ENCODE results near the gene DLX3. TPM values are rescaled to one million over a fixed set of nuclear protein-coding genes. Genes with fewer than 3 reads are reported as not detected.

DLX3 gene
- polyA plus RNA-seq, 1 donor from 2014 or later: not detected

GRCh38 chr17:49992191-49992932 lies 2.7 kb downstream of the DLX3 start:
- H3K27me3 ChIP-seq (ENCODE audit: insufficient read depth, low read depth, low read length): peaks cover 68% of the 10 kb centered on the region
- no peak for TF ChIP-seq SMC3 (conservative IDR thresholded peaks at IDR 0.05; ENCODE audit: poor library complexity)
- no peak for TF ChIP-seq POLR2AphosphoS5 (IDR thresholded peaks at IDR 0.05)
- TF ChIP-seq REST (IDR thresholded peaks at IDR 0.05; ENCODE audit: borderline replicate concordance): no peak
- no peak for TF ChIP-seq CTCF (IDR thresholded peaks at IDR 0.05; ENCODE audit: poor library complexity, severe bottlenecking)

GRCh38 chr17:49991409-49991808 lies 3.6 kb downstream of the DLX3 start:
- H3K9me2 ChIP-seq (ENCODE audit: insufficient read depth, low read length): no peaks in the 10 kb centered on the region
- H3K36me3 ChIP-seq (ENCODE audit: insufficient read depth, low read length): no peaks in the 10 kb centered on the region
- H3K79me2 ChIP-seq (replicated peaks; ENCODE audit: insufficient read depth, low read length): no peaks in the 10 kb centered on the region
- H3K4me2 ChIP-seq (ENCODE audit: low read length): no peak overlapping the region
- H3F3A ChIP-seq (ENCODE audit: insufficient read depth, low read length, poor library complexity, severe bottlenecking): no peaks in the 10 kb centered on the region
- H3K4me3 ChIP-seq (ENCODE audit: low read length): no peak overlapping the region
- no peak overlapping the region for H3K9ac ChIP-seq (ENCODE audit: low read length)
- no peak overlapping the region for H2AFZ ChIP-seq (ENCODE audit: low read depth, low read length)
- H3K27me3 ChIP-seq (ENCODE audit: insufficient read depth, low read depth, low read length): peaks cover 59% of the 10 kb centered on the region
- no peaks in the 10 kb centered on the region for H4K20me1 ChIP-seq (ENCODE audit: insufficient read depth)
- no peak overlapping the region for H3K27ac ChIP-seq (ENCODE audit: low read length)
- peaks cover 5% of the 10 kb centered on the region for H3K9me3 ChIP-seq (ENCODE audit: low read length)
- TF ChIP-seq TAF1 (IDR thresholded peaks at IDR 0.05; ENCODE audit: low read depth): no peak
- no peak for TF ChIP-seq EZH2 (IDR thresholded peaks at IDR 0.05; ENCODE audit: borderline replicate concordance, insufficient read depth, low read length, poor library complexity, severe bottlenecking)
- no peak for TF ChIP-seq SMC3 (conservative IDR thresholded peaks at IDR 0.05; ENCODE audit: poor library complexity)
- TF ChIP-seq REST (IDR thresholded peaks at IDR 0.05; ENCODE audit: borderline replicate concordance): no peak
- TF ChIP-seq POLR2AphosphoS5 (IDR thresholded peaks at IDR 0.05): no peak
- no peak for TF ChIP-seq RAD21 (conservative IDR thresholded peaks at IDR 0.05)
- no peak for TF ChIP-seq CTCF (IDR thresholded peaks at IDR 0.05; ENCODE audit: poor library complexity, severe bottlenecking)
- TF ChIP-seq MXI1 (conservative IDR thresholded peaks at IDR 0.05; ENCODE audit: poor library complexity, severe bottlenecking): no peak
- no peak for TF ChIP-seq EP300 (conservative IDR thresholded peaks at IDR 0.05; ENCODE audit: poor library complexity, severe bottlenecking)

More at GRCh38 chr17:49992191-49992932, 2.7 kb downstream of the DLX3 start:
- no peaks in the 10 kb centered on the region for H3K9me2 ChIP-seq (ENCODE audit: insufficient read depth, low read length)
- no peak overlapping the region for H3K27ac ChIP-seq (ENCODE audit: low read length)
- H3K4me3 ChIP-seq (ENCODE audit: low read length): no peak overlapping the region
- H3K4me2 ChIP-seq (ENCODE audit: low read length): no peak overlapping the region
- no peaks in the 10 kb centered on the region for H3K79me2 ChIP-seq (replicated peaks; ENCODE audit: insufficient read depth, low read length)
- no peak overlapping the region for H2AFZ ChIP-seq (ENCODE audit: low read depth, low read length)
- H3F3A ChIP-seq (ENCODE audit: insufficient read depth, low read length, poor library complexity, severe bottlenecking): no peaks in the 10 kb centered on the region
- no peaks in the 10 kb centered on the region for H4K20me1 ChIP-seq (ENCODE audit: insufficient read depth)
- H3K36me3 ChIP-seq (ENCODE audit: insufficient read depth, low read length): no peaks in the 10 kb centered on the region
- H3K9ac ChIP-seq (ENCODE audit: low read length): no peak overlapping the region
- H3K9me3 ChIP-seq (ENCODE audit: low read length): peaks cover 5% of the 10 kb centered on the region

All from neural cell (in vitro differentiated cells).